Stimulated activated CD4-positive, alpha-beta T cell treated with anti-CD3 and anti-CD28 coated beads, TNF-alpha, amount 100 ng/mL, for 1 hour (primary cell): Measurements from ENCODE around the gene STXBP2.

Experiments used
- DNase-seq, 3 donors: peaks; one replicate each; pipeline ENCODE4 v3.0.0-alpha.2; 2020; ENCODE audit warnings: low read depth in 3 of 3, low spot score in 1 of 3

Gene STXBP2

DNA sequence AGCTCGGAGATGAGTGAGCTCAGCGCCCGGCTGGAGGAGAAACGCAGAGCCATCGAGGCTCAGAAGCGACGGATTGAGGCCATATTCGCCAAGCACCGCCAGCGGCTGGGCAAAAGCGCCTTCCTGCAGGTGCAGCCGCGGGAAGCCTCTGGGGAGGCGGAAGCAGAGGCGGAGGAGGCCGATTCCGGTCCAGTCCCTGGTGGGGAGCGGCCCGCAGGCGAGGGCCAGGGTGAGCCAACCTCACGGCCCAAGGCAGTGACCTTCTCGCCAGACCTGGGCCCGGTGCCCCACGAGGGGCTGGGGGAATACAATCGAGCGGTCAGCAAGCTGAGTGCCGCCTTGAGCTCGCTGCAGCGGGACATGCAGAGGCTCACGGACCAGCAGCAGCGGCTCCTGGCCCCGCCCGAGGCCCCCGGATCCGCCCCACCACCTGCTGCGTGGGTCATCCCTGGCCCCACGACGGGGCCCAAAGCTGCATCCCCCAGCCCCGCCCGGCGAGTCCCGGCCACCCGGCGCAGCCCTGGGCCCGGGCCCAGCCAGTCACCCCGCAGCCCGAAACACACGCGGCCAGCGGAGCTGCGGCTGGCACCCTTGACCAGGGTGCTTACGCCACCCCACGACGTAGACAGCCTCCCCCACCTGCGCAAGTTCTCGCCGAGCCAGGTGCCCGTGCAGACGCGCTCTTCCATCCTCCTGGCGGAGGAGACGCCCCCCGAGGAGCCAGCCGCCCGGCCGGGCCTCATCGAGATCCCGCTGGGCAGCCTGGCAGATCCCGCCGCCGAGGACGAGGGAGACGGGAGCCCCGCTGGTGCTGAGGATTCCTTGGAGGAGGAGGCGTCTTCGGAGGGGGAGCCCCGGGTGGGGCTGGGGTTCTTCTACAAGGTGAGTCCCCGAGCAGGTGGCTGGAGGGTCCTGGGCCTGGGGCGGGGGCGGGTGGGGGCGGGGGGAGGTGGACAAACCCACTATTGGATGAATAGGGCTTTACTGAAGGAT lies 24.3 kb upstream of the STXBP2 start:
- DNase-seq: no peak

DNA sequence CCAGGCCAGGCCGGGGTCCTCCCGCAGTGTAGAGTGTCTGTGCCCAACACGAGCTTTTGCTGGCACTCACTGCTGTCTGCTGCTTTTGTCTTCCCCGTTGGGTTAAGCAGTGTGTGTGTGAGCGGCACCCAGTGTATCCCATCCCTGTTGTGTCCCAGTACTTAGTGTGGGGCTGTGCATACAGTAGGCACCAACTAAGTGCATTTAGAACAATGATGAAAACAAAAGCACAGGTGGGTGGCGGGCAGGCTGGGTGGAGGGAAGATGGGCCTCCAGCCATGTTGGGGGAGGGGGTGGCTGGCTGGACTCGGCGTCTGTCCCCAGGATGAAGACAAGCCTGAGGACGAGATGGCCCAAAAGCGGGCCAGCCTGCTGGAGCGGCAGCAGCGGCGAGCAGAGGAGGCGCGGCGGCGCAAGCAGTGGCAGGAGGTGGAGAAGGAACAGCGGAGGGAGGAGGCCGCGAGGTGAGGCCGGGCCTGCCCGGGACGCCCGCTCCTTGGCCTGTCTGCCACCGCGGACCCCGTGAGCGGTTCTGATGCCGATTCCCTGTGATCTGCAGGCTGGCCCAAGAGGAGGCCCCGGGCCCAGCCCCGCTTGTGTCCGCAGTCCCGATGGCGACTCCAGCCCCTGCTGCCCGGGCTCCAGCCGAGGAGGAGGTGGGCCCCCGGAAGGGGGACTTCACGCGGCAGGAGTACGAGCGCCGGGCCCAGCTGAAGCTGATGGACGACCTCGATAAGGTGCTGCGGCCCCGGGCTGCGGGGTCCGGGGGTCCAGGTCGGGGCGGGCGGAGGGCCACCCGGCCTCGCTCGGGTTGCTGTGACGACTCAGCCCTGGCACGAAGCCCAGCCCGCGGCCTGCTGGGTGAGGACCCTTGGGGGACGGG lies 21.8 kb upstream of the STXBP2 start:
- DNase-seq: no peak

DNA sequence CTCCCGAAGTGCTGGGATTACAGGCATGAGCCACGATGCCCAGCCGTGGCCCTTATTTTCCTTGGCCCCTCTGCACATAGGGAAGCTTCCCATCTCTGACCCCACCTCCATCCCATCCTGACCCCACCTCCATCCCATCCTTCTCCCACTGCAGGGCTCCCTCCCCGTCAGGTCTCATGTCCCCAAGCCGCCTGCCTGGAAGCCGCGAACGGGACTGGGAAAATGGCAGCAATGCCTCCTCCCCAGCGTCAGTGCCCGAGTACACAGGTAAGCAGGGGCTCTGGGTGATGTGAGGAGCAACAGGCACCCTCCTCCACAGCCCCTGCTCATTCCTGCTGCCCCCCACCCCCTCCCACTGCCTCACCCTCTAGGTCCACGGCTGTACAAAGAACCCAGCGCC lies 19.7 kb upstream of the STXBP2 start:
- no peak for DNase-seq

DNA sequence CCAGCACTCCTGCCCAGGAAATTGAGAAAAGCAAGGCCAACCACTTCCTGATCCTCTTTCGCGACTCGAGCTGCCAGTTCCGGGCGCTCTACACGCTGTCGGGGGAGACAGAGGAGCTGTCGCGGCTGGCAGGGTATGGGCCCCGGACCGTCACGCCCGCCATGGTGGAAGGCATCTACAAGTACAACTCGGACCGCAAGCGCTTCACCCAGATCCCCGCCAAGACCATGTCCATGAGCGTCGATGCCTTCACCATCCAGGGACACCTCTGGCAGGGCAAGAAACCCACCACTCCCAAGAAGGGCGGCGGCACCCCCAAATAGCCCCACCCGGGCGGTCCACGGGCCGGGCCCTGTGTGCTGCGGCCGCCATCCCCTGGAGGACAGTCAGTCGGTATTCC lies 19.2 kb upstream of the STXBP2 start:
- no peak for DNase-seq

DNA sequence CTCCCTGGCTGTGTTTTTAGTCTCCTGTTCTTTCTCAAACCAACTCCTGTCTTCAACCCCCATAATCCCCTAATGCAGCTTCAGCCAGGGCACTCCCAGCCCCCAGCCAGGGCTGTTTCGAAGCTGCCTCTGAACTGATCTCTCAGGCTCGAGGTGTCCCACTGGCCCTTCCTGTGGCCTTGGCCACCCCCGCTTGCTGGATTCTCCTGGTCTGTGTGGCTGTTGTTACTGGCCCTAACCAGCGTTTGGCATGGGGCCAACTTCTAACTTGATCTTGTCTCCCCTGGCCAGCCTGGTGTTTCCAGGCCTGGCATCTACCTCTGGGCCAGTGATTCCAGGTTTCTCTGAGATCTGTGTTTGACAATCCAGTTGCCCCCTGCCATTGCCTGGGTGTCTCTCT lies 18.6 kb upstream of the STXBP2 start:
- DNase-seq: no peak

DNA sequence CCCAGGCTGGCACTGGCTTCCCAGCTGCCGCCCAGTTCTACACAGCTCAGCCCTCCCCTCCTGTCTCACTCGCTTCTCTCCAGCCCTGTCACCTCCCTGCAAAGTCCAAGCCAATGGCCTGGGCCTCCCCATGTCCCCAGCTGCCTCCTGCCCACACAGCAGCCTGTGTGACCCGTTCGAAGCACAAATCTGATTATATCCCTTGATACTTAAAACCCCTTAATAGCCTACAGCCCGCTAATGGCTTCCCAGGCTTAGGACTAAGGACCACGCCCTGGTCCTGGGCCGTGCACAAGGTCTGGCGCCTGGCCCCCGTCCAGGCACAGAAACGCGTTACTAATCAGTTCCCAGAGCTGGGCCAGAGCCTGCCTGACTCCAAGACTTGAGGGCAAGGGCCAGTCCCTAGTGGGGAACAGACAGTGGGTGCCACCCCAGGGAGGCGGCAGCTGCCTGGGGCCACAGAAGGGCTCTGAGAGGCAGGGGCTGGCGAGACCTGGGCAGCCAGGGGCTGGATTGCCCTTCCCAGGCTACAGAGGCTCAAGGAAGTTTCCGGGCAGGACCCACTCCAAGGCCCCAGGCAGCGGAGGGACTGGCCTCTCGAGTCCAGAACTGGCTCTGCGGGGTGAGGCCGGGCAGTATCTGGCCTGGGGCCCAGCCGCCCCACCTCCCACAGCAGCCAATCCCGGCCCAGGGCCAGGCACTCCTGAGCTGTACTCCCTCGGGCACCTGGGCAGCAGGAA lies 18.0 kb upstream of the STXBP2 start:
- no peak for DNase-seq

DNA sequence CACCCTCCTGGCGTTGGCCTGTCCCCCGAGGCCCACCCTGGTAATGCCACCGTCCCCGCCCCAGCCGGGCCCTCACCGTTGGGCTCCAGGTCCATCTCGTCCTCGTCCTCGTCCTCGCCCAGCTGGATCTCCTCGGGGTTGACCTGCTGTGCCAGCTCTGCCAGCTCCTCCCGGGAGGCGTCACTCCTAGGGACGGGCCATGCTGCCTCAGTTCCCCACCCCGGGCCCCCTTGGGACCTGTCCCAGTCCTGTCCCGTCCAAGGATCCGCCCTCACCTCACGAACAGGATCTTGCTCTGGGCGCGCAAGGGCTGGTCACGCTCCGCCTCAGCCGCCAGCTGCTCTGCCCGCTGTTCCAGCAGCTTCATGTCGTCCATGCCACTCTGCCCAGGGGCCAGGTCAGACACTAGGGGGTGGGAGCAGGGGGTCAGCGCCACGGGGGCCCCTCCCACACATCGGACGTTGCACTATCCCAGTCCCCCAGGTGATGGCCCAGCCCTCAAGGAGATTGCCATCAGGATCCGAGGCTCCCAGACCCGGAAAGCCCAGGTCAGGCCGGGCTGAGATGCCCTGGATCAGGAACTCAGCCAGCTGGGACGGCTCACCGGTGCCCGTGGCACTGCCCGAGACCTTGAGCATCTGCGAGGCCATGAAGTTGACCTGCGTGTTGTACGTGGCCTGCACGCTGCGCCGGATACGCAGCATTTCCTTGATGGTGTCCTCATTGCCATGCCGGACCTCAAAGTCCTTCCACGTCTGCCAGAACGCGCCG lies 17.1 kb upstream of the STXBP2 start:
- no peak for DNase-seq

GRCh38 chr19:7620442-7621412 lies 16.2 kb upstream of the STXBP2 start:
- no peak for DNase-seq

DNA sequence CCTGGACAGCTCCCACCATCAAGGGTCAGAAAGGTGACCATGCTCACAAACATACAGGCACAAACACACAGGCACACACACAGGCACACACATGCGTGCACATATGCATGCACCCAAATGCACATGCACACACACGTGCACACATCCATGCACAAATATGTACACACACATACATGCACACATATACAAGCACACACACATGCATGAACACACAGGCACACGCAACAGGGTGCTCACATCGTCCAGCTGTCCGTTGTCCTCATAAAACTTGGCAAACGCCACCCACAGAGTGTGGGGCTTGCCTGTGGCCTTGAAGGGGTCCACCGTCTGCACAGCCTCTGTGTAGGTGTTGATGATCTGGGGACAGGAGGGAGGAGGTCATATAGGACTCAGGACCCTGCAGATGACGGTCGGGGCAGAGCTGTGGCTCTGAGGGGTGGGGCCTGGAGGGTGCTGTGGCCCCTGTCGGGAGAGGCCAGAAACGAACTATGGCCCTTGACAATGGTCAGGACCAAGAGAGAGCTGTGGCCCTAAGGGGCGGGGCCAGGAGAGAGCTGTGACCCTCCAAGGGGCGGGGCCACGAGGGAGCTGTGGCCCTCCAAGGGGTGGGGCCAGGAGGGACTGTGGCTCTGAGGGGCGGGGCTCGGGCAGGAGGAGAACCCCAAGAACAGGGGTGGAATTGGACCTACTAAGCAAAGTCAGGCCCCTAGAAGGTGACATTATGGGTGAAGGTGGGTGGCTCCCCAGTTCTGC lies 13.8 kb upstream of the STXBP2 start:
- no peak for DNase-seq

GRCh38 chr19:7623725-7624603 lies 12.9 kb upstream of the STXBP2 start:
- DNase-seq: no peak

GRCh38 chr19:7624810-7625209 lies 12.1 kb upstream of the STXBP2 start:
- DNase-seq: no peak

- no peak for DNase-seq
Measured at GRCh38 chr19:7625763-7626372, 11.0 kb upstream of the STXBP2 start.

DNA sequence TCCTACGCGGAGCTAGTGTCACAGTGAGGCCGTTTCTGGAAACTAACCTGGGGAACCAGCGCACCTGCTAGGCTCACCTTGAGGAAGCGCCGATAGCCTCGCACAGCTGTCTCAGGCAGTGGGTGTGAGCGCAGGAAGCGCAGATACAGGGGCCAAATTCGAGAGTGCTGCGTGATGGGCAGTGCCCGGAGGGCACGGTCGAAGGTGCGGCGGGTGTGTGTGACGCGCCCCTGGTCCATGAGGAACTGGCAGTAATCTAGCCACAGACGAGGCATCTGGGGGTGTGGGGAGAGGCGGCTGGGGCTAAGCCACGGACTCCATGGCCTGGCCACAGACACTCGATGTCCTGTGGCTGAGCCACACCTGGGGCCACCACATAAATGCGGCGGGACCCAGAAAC lies 9.7 kb upstream of the STXBP2 start:
- DNase-seq: no peak

DNA sequence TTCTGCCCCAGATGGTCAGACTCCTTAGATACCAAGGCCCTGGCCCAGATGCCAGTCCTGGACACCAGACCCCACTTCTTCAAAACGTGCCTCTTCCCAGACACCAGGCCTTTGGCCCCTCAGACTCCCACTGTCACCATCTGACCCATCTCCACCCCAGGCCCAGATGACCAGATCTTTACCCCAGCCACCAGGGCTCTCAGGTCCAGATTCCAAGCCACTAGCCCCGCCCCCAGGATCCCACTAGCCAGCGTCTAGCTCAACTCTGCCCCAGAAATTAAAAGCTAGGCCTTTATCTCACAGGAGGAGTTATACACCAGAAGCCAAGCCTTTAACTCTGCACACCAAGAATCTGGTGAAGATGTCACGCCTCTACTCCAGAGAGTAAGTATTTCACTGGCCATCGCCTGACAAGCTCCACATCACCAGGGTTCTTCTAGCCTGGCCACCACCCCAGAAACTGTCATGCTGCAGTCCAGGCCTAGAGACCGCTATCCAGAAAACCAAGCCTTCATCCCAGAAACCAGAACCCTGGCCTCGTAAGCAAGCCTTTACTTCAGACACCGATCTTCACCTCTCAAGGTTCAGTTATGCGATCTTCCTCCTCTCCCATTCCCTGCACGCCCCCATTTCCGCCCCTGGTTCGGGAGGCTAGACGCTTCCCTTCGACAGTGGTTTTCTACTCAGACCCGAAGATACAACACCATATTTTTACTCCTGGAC lies 8.2 kb upstream of the STXBP2 start:
- DNase-seq: no peak

DNA sequence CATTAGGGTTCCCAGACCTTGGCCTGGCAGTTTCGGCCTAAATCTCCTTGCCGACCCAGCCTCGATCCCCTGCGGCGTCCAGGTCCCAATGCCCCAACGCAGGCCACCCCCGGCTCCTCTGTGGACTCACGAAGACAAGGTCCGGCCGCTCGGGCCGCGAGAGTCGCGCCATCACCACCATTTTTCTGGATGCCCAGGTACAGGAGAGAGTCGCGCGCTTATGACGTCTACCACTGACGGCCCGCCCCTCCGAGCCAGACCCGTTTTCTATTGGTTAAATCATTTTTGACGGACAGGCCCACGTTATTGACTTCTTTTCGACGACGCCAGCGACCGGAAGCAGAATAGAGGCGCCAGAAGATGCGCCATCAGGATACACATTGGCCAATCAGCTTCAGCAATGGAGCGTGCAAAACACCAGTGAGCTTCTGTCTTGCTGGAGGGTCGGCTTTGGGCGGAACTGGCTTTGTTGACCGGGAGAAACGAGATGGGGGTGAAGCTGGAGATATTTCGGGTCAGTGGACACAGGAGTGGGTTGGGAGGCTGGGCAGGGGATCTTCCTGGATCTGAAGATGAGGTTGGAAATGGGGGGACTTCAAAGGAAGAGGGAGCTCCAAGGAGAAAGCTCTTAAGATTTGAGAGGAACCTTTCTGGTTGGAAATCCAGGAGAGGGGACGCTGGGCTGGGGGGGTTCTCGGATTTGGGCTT lies 7.4 kb upstream of the STXBP2 start, which contains the start of the genes PET100 and XAB2:
PET100 (plus strand) TSS at position 447 of the 708 bp plus-strand sequence; CDS start at position 488, 41 bp downstream.
XAB2 (minus strand) TSS at position 199 of the 708 bp plus-strand sequence; CDS start at position 181, 18 bp downstream.
- DNase-seq: peak; percentile 86 to 92 (median 91)

DNA sequence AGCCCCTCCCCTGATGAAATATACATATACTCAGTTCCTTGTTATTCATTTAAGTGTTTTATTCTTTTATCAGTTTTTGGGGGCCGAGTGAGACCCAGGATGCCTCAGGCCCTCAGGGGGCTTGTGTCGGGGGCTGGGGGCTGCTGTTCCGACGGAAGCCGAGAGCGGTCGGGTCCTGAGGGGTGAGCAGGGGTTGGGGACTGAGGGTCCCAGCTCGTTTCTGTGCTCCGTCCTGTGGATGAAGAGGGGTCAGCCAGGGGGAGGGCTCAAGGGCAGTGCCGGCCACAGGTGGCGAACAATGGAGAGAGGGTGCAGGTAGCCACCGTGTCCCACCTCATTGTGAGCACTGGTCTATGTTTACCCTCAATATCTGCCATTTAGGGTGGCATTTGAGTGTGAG lies 5.3 kb upstream of the STXBP2 start:
- no peak for DNase-seq
